HuH-7 (cell line): Measurements from ENCODE around the gene TECTB.

Experiments used
- DNase-seq: peaks from one replicate; pipeline ENCODE4 v3.0.0; 2011; ENCODE audit warnings: low spot score

The TECTB gene

GRCh38 chr10:112347709-112348671 is 64.8 kb downstream of the TECTB start:
- DNase-seq = no peak

- no peak for DNase-seq
Measured at GRCh38 chr10:112348759-112349158, 65.6 kb downstream of the TECTB start.

- DNase-seq = no peak
Measured at GRCh38 chr10:112349521-112350085, 66.4 kb downstream of the TECTB start.

- no peak for DNase-seq
Measured at GRCh38 chr10:112351146-112351545, 67.9 kb downstream of the TECTB start.

- no peak for DNase-seq
Measured at GRCh38 chr10:112352044-112352443, 68.8 kb downstream of the TECTB start.

- no peak for DNase-seq
Measured at GRCh38 chr10:112353046-112353445, 69.8 kb downstream of the TECTB start.
